Neural cell (in vitro differentiated cells): ENCODE measurements around the gene TSSC4. TPM values are rescaled to one million over a fixed set of nuclear protein-coding genes. Genes with fewer than 3 reads are reported as not detected.

Source experiments
- H2AFZ ChIP-seq: fragments of 200-600, 300-800 bp; sonication (generic), shearing (Covaris generic); 2 replicates; pipeline ENCODE4 v1.6.0; 2014; ENCODE audit warnings: low read depth, mild to moderate bottlenecking, antibody characterized with exemption, low read length, moderate library complexity
- H3F3A ChIP-seq: fragments of 200-600 bp; shearing (Covaris generic); 2 replicates; pipeline ENCODE4 v1.6.1; 2016; ENCODE audit warnings: mild to moderate bottlenecking, moderate library complexity, mixed read lengths, antibody characterized with exemption, low read length; ENCODE audit not compliant: insufficient read depth, poor library complexity, severe bottlenecking
- H3K27ac ChIP-seq: fragments of 200-600, 300-800 bp; sonication (generic), shearing (Covaris generic); 2 replicates; pipeline ENCODE4 v1.5.1; 2014; ENCODE audit warnings: mild to moderate bottlenecking, low read length, moderate library complexity
- H3K27me3 ChIP-seq: fragments of 300-800, 200-600 bp; sonication (generic), shearing (Covaris generic); 2 replicates; pipeline ENCODE4 v1.6.0; 2014; ENCODE audit warnings: mild to moderate bottlenecking, low read depth, low read length, moderate library complexity; ENCODE audit not compliant: insufficient read depth
- H3K36me3 ChIP-seq: fragments of 300-800, 200-600 bp; sonication (generic), shearing (Covaris generic); 2 replicates; pipeline ENCODE4 v1.5.1; 2014; ENCODE audit warnings: mild to moderate bottlenecking, antibody characterized with exemption, low read length, moderate library complexity; ENCODE audit not compliant: insufficient read depth
- H3K4me2 ChIP-seq: fragments of 300-800, 200-600 bp; sonication (generic), shearing (Covaris generic); 2 replicates; pipeline ENCODE4 v1.6.0; 2014; ENCODE audit warnings: mild to moderate bottlenecking, low read length
- H3K4me3 ChIP-seq: fragments of 300-800, 200-600 bp; sonication (generic), shearing (Covaris generic); 2 replicates; pipeline ENCODE4 v1.5.1; 2014; ENCODE audit warnings: mild to moderate bottlenecking, low read length, moderate library complexity
- H3K79me2 ChIP-seq: fragments of 200-600 bp; shearing (Covaris generic); replicated peaks from 2 replicates; pipeline ENCODE4 v1.6.0; 2014; ENCODE audit warnings: mild to moderate bottlenecking, low read length, moderate library complexity; ENCODE audit not compliant: insufficient read depth
- H3K9ac ChIP-seq: fragments of 300-800, 200-600 bp; sonication (generic), shearing (Covaris generic); 2 replicates; pipeline ENCODE4 v1.6.1; 2016; ENCODE audit warnings: mild to moderate bottlenecking, low read length, mixed read lengths
- H3K9me2 ChIP-seq: fragments of 200-600 bp; shearing (Covaris generic); 2 replicates; pipeline ENCODE4 v1.6.1; 2016; ENCODE audit warnings: mild to moderate bottlenecking, low read length, mixed read lengths; ENCODE audit not compliant: insufficient read depth
- H3K9me3 ChIP-seq: fragments of 200-600, 300-800 bp; sonication (generic), shearing (Covaris generic); 2 replicates; pipeline ENCODE4 v1.6.1; 2016; ENCODE audit warnings: mild to moderate bottlenecking, mixed run types, low read length, moderate library complexity, mixed read lengths
- H4K20me1 ChIP-seq: fragments of 200-600 bp; shearing (Covaris generic); 2 replicates; pipeline ENCODE4 v1.6.1; 2016; ENCODE audit warnings: mild to moderate bottlenecking, mixed run types; ENCODE audit not compliant: insufficient read depth
- CTCF ChIP-seq: fragments of 450-650 bp; IDR thresholded peaks from 2 replicates; pipeline ENCODE4 v1.5.1; 2014; ENCODE audit warnings: antibody characterized with exemption, mild to moderate bottlenecking, moderate library complexity; ENCODE audit not compliant: poor library complexity, severe bottlenecking
- EP300 ChIP-seq: fragments of 450-650 bp; conservative IDR thresholded peaks from 2 replicates; pipeline ENCODE4 v1.6.1; 2014; ENCODE audit warnings: antibody characterized with exemption, mild to moderate bottlenecking, moderate library complexity; ENCODE audit not compliant: poor library complexity, severe bottlenecking
- EZH2 ChIP-seq: fragments of 200-600, 300-800 bp; shearing (Covaris generic), sonication (generic); IDR thresholded peaks from 2 replicates; pipeline ENCODE4 v1.6.1; 2014; ENCODE audit warnings: antibody characterized with exemption, low read length, borderline replicate concordance, mild to moderate bottlenecking; ENCODE audit not compliant: insufficient read depth, poor library complexity, severe bottlenecking
- MXI1 ChIP-seq: fragments of 450-650 bp; conservative IDR thresholded peaks from 2 replicates; pipeline ENCODE4 v1.6.1; 2014; ENCODE audit warnings: antibody characterized with exemption, mild to moderate bottlenecking; ENCODE audit not compliant: poor library complexity, severe bottlenecking
- POLR2AphosphoS5 ChIP-seq: IDR thresholded peaks from 2 replicates; pipeline ENCODE4 v1.6.1; 2012
- RAD21 ChIP-seq: fragments of 450-650 bp; conservative IDR thresholded peaks from 2 replicates; pipeline ENCODE4 v1.6.1; 2014; ENCODE audit warnings: antibody characterized with exemption, mild to moderate bottlenecking, moderate library complexity
- REST ChIP-seq: IDR thresholded peaks from 2 replicates; pipeline ENCODE4 v1.6.1; 2012; ENCODE audit warnings: borderline replicate concordance
- SMC3 ChIP-seq: fragments of 450-650 bp; conservative IDR thresholded peaks from 2 replicates; pipeline ENCODE4 v1.6.1; 2014; ENCODE audit warnings: antibody characterized with exemption, mild to moderate bottlenecking, moderate library complexity; ENCODE audit not compliant: poor library complexity
- TAF1 ChIP-seq: IDR thresholded peaks from 2 replicates; pipeline ENCODE4 v1.6.1; 2012; ENCODE audit warnings: low read depth
- polyA plus RNA-seq: library from polyadenylated mRNA; depleted of rRNA; stranded (reverse); fragments of >200 nt; gene quantifications from 2 replicates; pipeline ENCODE4 v1.2.3, GENCODE V29; 2014

Gene TSSC4
- polyA plus RNA-seq, 1 donor from 2014 or later = 54.3 TPM

GRCh38 chr11:2380807-2381350 is 19.7 kb upstream of the TSSC4 start:
- no peak overlapping the region for H3K9ac ChIP-seq
- H3K9me3 ChIP-seq = peaks cover 2% of the 10 kb centered on the region
- no peaks in the 10 kb centered on the region for H3K9me2 ChIP-seq
- no peak overlapping the region for H3K4me2 ChIP-seq
- H3K4me3 ChIP-seq = no peak overlapping the region
- no peak overlapping the region for H2AFZ ChIP-seq
- H3K79me2 ChIP-seq = peaks cover 38% of the 10 kb centered on the region
- H3K27me3 ChIP-seq = no peaks in the 10 kb centered on the region
- TF ChIP-seq EP300 (no peak), TAF1 (no peak), MXI1 (no peak), EZH2 (no peak), SMC3 (no peak), RAD21 (no peak), CTCF (no peak), POLR2AphosphoS5 (no peak), REST (no peak)
- H3F3A ChIP-seq = no peaks in the 10 kb centered on the region
- peaks cover 8% of the 10 kb centered on the region for H4K20me1 ChIP-seq
- H3K36me3 ChIP-seq = no peaks in the 10 kb centered on the region
- no peak overlapping the region for H3K27ac ChIP-seq

- Histone ChIP-seq H4K20me1 (peaks cover 8% of the 10 kb centered on the region), H3K9ac (no peak overlapping the region), H3K4me3 (no peak overlapping the region)
Measured at GRCh38 chr11:2381494-2382128, 18.9 kb upstream of the TSSC4 start.

More at GRCh38 chr11:2381494-2382128, 18.9 kb upstream of the TSSC4 start:
- no peak for TF ChIP-seq EZH2
- TF ChIP-seq POLR2AphosphoS5 = no peak
- no peak for TF ChIP-seq MXI1
- no peak for TF ChIP-seq RAD21
- no peak for TF ChIP-seq SMC3
- no peak for TF ChIP-seq CTCF
- no peak for TF ChIP-seq EP300
- no peak for TF ChIP-seq TAF1
- no peak for TF ChIP-seq REST
- Histone ChIP-seq H3K9me3 (peaks cover 2% of the 10 kb centered on the region), H3K79me2 (peaks cover 38% of the 10 kb centered on the region), H3K4me2 (no peak overlapping the region), H3K27ac (no peak overlapping the region), H3F3A (no peaks in the 10 kb centered on the region), H3K9me2 (no peaks in the 10 kb centered on the region), H3K27me3 (no peaks in the 10 kb centered on the region), H3K36me3 (no peaks in the 10 kb centered on the region), H2AFZ (no peak overlapping the region)
